ENCODE results near the gene ANKRD13B. TPM values are rescaled to one million over a fixed set of nuclear protein-coding genes. Genes with fewer than 3 reads are reported as not detected.
"Not testable (repeated sequence)": the region's sequence is repeated elsewhere in the genome, so short reads cannot be mapped to it uniquely, and the experiment has no call there.

Gene ANKRD13B
- total RNA-seq, 3 donors from 2014 or later = 8.5 to 13.0 (median 9.2) TPM

GRCh38 chr17:29555840-29556239 is 37.1 kb upstream of the ANKRD13B start:
- intact Hi-C loops (cut with DNase I; ENCODE audit: low total_unique reads) = no loop called here

GRCh38 chr17:29557085-29557738 is 35.7 kb upstream of the ANKRD13B start:
- H3K4me3 ChIP-seq = no peak overlapping the region
- no peak for TF ChIP-seq POLR2A (IDR thresholded peaks at IDR 0.05)
- TF ChIP-seq POLR2AphosphoS5 (IDR thresholded peaks at IDR 0.05) = no peak
- TF ChIP-seq CTCF (IDR thresholded peaks at IDR 0.05) = no peak
- H3K27me3 ChIP-seq = no peaks in the 10 kb centered on the region
- intact Hi-C loops (cut with DNase I; ENCODE audit: low total_unique reads) = no loop called here
- no peak for DNase-seq (ENCODE audit: low spot score in 2 of 2)
- no peaks in the 10 kb centered on the region for H3K36me3 ChIP-seq
- no peaks in the 10 kb centered on the region for H3K9me3 ChIP-seq
- H3K27ac ChIP-seq = no peak overlapping the region
- H3K4me1 ChIP-seq = no peaks in the 10 kb centered on the region

More at GRCh38 chr17:29555840-29556239, 37.1 kb upstream of the ANKRD13B start:
- no peaks in the 10 kb centered on the region for H3K27me3 ChIP-seq
- no peak overlapping the region for H3K4me3 ChIP-seq
- no peak for DNase-seq (ENCODE audit: low spot score in 2 of 2)
- H3K4me1 ChIP-seq = no peaks in the 10 kb centered on the region
- no peak overlapping the region for H3K27ac ChIP-seq
- H3K36me3 ChIP-seq = no peaks in the 10 kb centered on the region
- H3K9me3 ChIP-seq = no peaks in the 10 kb centered on the region
- TF ChIP-seq POLR2AphosphoS5 (IDR thresholded peaks at IDR 0.05) (no peak), CTCF (IDR thresholded peaks at IDR 0.05) (no peak), POLR2A (IDR thresholded peaks at IDR 0.05) (no peak)

- no peak for DNase-seq (ENCODE audit: low spot score in 2 of 2)
- TF ChIP-seq POLR2AphosphoS5 (IDR thresholded peaks at IDR 0.05) = no peak
- TF ChIP-seq CTCF (IDR thresholded peaks at IDR 0.05) = no peak
- no peak for TF ChIP-seq POLR2A (IDR thresholded peaks at IDR 0.05)
Observed at GRCh38 chr17:29557739-29558116, 35.2 kb upstream of the ANKRD13B start.

GRCh38 chr17:29558139-29558538 is 34.8 kb upstream of the ANKRD13B start:
- H3K9me3 ChIP-seq; H3K4me1 ChIP-seq; H3K36me3 ChIP-seq; H3K4me3 ChIP-seq; DNase-seq (ENCODE audit: low spot score in 2 of 2); H3K27ac ChIP-seq; intact Hi-C loops (cut with DNase I; ENCODE audit: low total_unique reads); H3K27me3 ChIP-seq: not testable (repeated sequence)

More at GRCh38 chr17:29557739-29558116, 35.2 kb upstream of the ANKRD13B start:
- H3K27me3 ChIP-seq = no peaks in the 10 kb centered on the region
- intact Hi-C loops (cut with DNase I; ENCODE audit: low total_unique reads) = no loop called here
- H3K4me1 ChIP-seq = no peaks in the 10 kb centered on the region
- no peak overlapping the region for H3K27ac ChIP-seq
- no peak overlapping the region for H3K4me3 ChIP-seq
- H3K36me3 ChIP-seq = no peaks in the 10 kb centered on the region
- no peaks in the 10 kb centered on the region for H3K9me3 ChIP-seq

GRCh38 chr17:29559640-29560039 is 33.3 kb upstream of the ANKRD13B start:
- Histone ChIP-seq H3K36me3 (no peaks in the 10 kb centered on the region), H3K4me1 (no peaks in the 10 kb centered on the region), H3K4me3 (no peak overlapping the region), H3K27ac (no peak overlapping the region), H3K9me3 (no peaks in the 10 kb centered on the region), H3K27me3 (no peaks in the 10 kb centered on the region)
- DNase-seq (ENCODE audit: low spot score in 2 of 2) = no peak
- intact Hi-C loops (cut with DNase I; ENCODE audit: low total_unique reads) = no loop called here
- TF ChIP-seq POLR2AphosphoS5 (IDR thresholded peaks at IDR 0.05) = no peak
- no peak for TF ChIP-seq CTCF (IDR thresholded peaks at IDR 0.05)
- no peak for TF ChIP-seq POLR2A (IDR thresholded peaks at IDR 0.05)

Data from breast epithelium (tissue), 4 donors.